ENCODE results near the gene CD96. TPM values are rescaled to one million over a fixed set of nuclear protein-coding genes. Genes with fewer than 3 reads are reported as not detected.
"Not testable (repeated sequence)": the region's sequence is repeated elsewhere in the genome, so short reads cannot be mapped to it uniquely, and the experiment has no call there.

CD96 gene
- total RNA-seq, 1 experiment from 2014 or later, result 72.2 TPM

DNA sequence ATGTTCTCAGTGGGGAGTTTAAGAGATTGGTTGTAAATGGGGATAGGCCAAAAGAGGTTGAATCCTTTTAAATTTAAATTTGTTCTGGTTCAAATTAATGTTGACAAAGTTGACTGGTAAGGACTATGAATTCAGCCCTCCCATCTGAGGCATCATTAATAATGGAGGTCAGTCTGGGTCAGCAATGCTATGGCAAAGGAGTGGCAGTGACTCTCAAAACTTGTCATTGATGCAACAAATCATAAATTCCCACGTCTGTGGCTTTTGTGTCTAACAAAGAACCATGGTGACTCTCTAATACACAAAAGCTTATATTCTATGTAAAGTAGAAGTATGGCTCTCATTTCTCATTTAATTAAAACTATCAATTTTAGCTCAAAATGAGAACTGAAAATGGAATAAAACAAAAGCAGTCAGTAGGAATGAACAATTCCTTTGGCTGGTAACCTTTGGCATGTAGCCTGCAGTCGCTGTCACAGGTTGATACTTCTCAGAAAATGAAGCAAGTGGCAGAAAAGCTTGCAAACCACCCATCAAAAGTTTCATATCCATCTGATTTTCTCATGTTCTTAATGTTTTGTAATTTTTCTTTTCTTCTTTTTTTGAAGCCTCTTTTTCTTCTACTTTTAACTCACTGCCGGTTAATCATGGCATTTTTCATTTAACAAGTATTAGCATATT is 65.4 kb downstream of the CD96 start:
- no peak for DNase-seq (ENCODE audit: low read depth, low spot score)

DNA sequence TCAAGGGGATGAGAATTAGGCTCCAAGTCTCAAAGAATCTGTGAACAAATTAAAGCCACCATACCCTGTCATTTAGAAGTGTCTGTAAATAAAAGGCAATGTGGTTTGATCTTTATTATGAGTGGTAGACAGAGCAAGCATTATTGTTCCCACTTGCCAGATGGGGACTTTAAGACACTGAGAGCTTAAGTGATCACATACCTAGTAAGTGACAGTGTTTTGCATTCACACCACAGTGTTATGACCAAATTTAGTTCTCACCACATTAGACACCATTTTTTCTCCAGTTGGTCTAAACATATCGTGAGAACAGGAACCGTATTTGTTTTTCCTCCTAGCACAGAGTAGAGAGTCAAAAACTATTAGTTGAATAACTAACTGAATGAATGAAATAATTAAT is 66.4 kb downstream of the CD96 start:
- no peak for DNase-seq (ENCODE audit: low read depth, low spot score)
- in situ Hi-C loops (cut with HindIII; ENCODE audit: low pct_unique_long_range_greater_than_20kb, low sequenced_read_pairs), result no loop called here

More for the DNA sequence above, 65.4 kb downstream of the CD96 start:
- in situ Hi-C loops (cut with HindIII; ENCODE audit: low pct_unique_long_range_greater_than_20kb, low sequenced_read_pairs), result no loop called here

DNA sequence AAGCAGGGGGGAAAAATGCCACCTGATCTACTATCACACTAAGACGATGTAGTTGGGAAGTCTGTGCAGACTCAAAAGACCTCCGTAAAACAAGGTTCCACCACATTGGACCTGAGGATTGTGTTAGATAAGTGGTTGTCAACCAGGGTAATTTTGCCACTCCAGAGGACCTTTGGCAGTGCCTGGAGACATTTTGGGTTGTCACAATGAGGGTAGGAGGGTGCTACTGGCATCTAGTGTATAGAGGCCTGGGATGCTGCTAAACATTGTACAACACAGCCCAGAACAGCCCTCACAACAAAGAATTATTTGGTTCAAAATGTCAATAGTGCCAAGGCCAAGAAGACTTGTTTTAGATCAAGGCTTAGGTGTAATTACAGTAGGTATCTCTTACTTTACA is 67.7 kb downstream of the CD96 start:
- no peak for DNase-seq (ENCODE audit: low read depth, low spot score)
- in situ Hi-C loops (cut with HindIII; ENCODE audit: low pct_unique_long_range_greater_than_20kb, low sequenced_read_pairs), result no loop called here

DNA sequence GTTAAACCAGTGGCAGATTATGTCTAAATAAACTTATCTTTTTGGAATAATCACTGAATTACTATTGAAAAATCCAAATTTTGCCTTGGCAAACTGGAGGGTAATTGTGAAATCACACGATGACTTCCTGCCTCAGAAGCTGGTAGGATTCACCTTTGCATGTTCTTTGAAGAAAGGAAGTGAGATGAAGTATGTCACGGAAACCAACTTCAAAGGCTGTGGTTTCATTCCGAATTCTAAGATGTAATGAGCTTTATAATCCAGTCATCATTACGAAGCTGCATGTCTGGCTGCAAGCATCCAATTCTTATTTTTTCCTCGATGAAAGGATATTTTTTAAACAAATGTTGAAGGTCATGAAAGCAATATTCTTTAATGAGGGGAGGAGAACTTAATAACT is 68.2 kb downstream of the CD96 start:
- DNase-seq (ENCODE audit: low read depth, low spot score), result no peak
- in situ Hi-C loops (cut with HindIII; ENCODE audit: low pct_unique_long_range_greater_than_20kb, low sequenced_read_pairs), result no loop called here

DNA sequence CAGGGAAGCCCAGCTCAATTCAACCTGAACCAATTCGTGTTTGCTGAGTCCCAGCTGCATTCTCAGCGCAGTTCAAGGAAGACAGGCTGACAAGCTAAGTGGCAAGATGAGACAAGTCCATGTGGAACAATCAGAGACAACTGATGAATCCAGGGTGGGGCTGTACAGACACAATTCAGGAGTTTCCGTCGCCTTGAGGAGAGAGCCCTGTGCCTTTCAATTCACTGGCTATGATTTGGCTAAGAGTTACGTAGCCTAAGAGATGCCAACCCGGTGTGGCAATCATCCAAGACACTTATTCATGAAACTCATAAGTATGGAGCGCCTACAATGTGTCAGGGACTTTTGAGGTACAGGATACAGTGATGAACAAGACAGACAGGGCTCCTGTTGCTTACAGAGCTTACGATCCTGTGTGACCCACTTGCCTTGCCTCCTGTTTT is 68.6 kb downstream of the CD96 start:
- in situ Hi-C loops (cut with HindIII; ENCODE audit: low pct_unique_long_range_greater_than_20kb, low sequenced_read_pairs), result no loop called here
- no peak for DNase-seq (ENCODE audit: low read depth, low spot score)

DNA sequence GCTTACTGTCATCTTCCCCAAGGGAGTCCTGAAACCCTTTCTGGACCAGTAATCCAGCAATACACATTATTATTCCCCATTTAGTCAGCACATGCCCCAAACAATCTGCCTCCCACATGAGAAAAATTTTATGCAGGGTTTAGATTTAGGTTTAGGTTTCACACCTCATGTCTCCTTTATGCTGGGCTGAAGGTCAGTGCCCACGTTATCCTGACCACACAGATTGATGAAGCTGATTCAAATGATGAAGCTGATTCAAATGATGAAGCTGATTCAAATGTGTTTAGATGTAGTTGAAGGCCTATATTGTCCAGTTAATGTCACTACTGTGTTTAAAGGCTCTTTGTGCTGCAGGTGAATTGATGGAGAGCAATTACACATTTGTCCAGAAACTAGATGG is 71.3 kb downstream of the CD96 start:
- in situ Hi-C loops (cut with HindIII; ENCODE audit: low pct_unique_long_range_greater_than_20kb, low sequenced_read_pairs), result no loop called here
- DNase-seq (ENCODE audit: low read depth, low spot score), result no peak

DNA sequence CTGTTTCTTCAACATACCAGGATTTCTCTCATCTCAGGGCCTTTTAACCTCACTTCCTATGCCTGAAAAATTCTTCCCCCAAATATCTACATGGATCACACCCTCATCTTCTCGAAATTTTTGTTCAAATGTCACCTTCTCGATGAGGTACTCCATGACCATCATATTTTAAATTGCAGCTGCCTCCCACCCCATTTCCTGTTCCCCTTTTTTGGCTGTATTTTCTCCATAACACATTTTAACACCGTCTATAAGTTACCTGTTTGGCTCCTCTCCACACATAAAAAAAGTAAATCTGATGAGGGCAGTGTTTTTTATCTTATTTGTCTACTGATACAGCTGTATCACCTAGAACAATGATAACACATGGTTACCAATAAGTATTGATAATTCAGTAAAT is 73.9 kb downstream of the CD96 start:
- in situ Hi-C loops (cut with HindIII; ENCODE audit: low pct_unique_long_range_greater_than_20kb, low sequenced_read_pairs), result no loop called here
- DNase-seq (ENCODE audit: low read depth, low spot score), result no peak

DNA sequence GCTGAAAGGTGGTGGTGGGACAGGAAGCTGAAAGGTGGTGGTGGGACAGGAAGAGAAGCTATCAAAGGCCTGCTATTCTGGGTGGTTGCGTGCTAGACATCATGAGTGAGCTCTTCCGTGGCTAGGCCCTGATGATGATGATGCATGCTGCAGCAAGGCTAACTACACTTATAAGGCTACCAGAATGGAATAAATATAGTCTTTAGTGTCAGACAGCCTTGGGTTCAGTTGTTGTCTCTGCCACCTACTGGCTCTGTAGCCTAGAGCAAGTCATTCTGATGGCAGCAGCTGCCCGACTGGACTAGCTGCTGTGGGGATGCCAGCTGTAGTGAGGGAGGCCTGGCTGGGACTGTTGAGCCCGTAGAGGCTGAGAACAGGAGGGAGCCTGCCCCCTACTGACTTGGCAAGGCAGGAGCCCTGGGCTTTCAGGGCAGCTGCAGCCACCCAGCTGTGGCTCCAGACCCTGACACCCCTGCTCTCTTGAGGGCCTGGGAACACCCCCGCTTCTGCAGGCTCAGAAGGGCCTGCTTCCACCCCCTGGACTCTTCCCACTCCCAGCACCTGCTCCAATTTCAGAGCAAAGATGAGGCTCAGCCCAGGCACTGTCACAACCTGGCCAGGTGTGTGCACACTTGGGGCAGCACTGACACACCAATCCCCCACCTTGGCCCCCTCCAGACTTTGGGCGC is 74.6 kb downstream of the CD96 start:
- DNase-seq (ENCODE audit: low read depth, low spot score), result peak; percentile 55
- in situ Hi-C loops (cut with HindIII; ENCODE audit: low pct_unique_long_range_greater_than_20kb, low sequenced_read_pairs), result no loop called here

DNA sequence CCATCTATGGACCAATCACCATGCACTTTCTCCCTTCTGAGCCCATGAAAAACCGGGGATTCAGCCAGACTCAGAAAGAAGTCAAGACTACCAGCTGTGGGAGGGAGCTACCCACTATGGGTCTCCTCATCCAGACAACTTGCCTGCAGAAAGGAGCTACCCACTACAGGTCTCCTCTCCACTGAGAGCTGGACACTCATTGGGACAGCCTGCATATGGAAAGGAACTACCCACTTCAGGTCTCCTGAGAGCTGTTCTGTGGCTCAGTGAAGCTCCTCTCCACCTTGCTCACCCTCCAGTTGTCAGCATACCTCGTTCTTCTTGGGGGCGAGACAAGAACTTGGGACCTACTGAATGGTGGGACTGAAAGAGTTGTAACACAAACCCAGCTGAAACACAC is 75.4 kb downstream of the CD96 start:
- DNase-seq (ENCODE audit: low read depth, low spot score), result no peak
- in situ Hi-C loops (cut with HindIII; ENCODE audit: low pct_unique_long_range_greater_than_20kb, low sequenced_read_pairs), result no loop called here

DNA sequence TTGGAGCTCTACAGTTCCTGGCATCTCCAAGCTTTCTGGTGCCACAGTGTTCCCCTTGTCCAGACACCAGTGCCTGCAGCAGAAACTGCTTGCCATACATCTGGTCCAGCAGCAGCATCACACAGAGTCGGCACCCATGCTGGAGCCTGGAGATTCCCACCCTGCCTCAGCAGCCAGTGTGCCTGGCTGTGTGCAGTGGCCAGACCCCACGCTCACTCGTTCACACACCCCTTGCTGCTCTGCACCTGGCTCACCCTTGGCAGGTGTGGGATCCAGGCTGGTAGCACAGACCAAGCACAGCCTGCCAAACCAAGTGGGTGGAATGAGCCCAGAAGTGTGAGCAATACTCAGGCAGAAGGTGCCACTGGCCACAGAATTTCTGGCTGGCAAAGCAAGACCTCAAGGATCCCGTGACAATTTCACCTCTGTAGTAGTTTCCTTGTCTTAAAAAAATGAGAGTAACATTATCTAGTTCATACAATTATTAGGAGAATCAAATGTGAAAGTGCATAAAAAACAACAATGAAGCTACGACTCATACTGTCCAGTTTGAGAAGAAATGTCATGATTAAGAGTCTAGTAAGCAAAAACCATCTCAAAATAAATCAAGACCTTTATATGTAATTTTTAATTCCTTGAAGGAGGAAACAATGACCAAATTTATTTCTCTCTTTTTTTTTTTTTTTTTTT is 76.1 kb downstream of the CD96 start:
- no peak for DNase-seq (ENCODE audit: low read depth, low spot score)
- in situ Hi-C loops (cut with HindIII; ENCODE audit: low pct_unique_long_range_greater_than_20kb, low sequenced_read_pairs), result no loop called here

DNA sequence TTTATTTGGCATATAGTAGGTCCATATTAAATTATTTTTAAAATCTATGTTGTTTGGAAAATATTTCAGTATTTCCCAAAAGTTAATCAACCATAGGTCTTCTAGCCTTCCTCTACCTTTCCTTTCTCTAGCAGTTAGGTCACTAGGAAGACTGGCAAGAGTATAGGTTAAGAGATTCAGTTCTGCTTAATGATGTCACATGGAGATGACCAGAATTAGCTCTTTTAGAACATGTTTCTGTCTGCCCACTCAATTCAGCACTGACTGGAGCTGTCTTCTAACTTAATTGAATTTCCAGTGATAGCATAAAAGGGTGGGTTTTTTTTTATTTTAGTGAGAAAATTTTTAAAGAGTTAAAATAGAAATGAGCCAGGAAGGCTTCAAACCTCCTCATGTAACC is 76.9 kb downstream of the CD96 start:
- DNase-seq (ENCODE audit: low read depth, low spot score), result no peak
- in situ Hi-C loops (cut with HindIII; ENCODE audit: low pct_unique_long_range_greater_than_20kb, low sequenced_read_pairs), result no loop called here

DNA sequence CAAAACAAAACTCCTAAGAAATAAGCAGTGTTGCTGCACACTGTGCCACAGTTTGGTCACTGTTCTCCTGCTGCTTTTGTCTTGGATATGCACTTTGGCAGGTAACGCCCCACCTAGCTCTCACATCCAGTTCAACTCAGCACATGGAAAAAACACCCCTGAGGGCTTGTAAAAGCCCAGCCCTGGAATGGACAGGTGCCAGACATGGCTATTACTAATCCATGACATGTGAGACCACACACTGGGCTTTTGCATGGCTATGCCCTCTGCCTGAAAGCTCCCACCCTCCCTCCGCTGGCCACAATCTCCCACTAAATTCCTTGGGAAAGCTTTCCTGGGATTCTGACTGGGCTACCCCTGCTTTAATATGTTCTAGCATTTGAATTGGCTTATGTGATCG is 77.8 kb downstream of the CD96 start:
- in situ Hi-C loops (cut with HindIII; ENCODE audit: low pct_unique_long_range_greater_than_20kb, low sequenced_read_pairs), result no loop called here
- DNase-seq (ENCODE audit: low read depth, low spot score), result no peak

DNA sequence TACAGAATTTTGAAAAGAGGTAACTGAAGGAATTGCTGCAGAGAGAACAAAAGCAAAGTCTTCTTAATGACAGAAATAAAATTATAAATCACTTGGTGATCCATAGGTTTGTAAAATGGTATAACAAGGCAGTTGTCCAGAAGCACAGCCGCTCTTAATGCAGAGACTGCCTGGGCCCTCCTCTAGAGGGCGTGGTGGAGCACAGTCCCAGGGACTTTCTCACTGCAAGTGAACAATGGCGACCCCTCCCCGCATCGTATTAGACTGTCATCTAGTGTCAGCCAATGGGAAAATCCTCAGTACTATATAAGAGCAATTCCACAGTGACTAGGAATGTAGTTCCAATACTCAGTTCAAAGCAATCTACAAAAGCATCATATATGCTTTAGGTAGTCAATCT is 79.5 kb downstream of the CD96 start:
- DNase-seq (ENCODE audit: low read depth, low spot score), result peak; percentile 78
- in situ Hi-C loops (cut with HindIII; ENCODE audit: low pct_unique_long_range_greater_than_20kb, low sequenced_read_pairs), result no loop called here

DNA sequence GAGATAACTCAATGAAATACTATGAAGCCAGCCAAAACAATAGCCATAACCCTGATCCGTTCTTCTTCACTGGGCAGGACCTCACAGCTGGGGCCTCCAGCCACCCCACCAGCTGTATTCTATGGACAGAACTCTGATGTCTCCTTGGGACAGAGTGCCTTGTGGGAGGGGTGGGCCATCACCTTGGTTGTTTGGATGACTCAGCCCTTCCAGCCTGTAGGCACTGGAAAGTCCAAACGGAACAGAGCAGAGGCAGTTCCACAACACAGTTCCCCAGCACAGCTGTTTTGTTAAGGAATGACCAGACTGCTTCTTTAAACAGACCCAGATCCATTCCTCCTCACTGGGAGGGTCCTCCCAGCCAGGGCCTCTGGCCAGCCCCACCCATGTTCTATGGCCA is 85.1 kb downstream of the CD96 start:
- in situ Hi-C loops (cut with HindIII; ENCODE audit: low pct_unique_long_range_greater_than_20kb, low sequenced_read_pairs), result no loop called here
- no peak for DNase-seq (ENCODE audit: low read depth, low spot score)

DNA sequence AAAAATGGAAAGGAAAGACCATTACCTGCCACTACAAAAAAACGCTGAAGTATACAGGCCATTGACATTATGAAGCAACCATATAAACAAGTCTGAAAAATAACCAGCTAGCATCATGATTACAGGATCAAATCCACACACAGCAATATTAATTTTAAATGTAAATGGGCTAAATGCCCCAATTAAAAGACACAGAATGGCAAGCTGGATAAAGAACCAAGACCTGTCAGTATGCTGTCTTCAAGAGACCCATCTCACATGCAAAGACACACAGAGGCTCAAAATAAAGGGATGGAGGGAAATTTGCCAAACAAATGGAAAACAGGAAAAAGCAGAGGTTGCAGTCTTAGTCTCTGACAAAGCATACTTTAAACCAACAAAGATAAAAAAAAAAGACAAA is 87.0 kb downstream of the CD96 start:
- in situ Hi-C loops (cut with HindIII; ENCODE audit: low pct_unique_long_range_greater_than_20kb, low sequenced_read_pairs); DNase-seq (ENCODE audit: low read depth, low spot score): not testable (repeated sequence)

DNA sequence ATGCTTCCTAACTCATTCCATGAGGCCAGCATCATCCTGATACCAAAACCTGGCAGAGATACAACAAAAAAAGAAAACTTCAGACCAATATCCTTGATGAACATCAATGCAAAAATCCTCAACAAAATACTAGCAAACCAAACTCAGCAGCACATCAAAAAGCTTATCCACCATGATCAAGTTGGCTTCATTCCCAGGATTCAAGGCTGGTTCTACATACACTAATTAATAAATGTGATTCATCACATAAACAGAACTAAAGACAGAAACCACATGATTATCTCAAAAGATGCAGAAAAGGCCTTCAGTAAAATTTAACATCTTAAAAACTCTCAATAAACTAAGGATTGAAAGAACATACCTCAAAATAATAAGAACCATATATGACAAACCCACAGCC is 88.6 kb downstream of the CD96 start:
- in situ Hi-C loops (cut with HindIII; ENCODE audit: low pct_unique_long_range_greater_than_20kb, low sequenced_read_pairs), result not testable (repeated sequence)

DNA sequence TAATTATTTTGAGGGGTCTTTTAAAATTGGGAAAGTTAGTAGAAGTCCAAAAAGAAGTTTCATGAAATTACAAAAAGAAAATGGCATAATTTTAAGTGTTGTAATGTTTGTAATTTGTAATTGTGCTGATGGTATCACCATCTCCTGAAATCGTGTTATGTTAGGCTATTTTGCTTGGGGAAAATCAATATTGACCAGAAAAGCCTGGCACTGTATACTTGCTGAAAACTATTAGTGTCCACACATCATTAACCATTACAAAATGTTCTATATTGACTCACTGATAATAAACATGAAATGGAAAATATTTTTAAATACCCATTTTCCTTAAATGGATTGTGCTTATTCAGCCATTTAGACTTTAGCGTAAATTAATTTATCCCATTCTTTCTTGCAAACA is 93.4 kb downstream of the CD96 start:
- DNase-seq (ENCODE audit: low read depth, low spot score), result no peak
- in situ Hi-C loops (cut with HindIII; ENCODE audit: low pct_unique_long_range_greater_than_20kb, low sequenced_read_pairs), result no loop called here

More for the DNA sequence above, 88.6 kb downstream of the CD96 start:
- DNase-seq (ENCODE audit: low read depth, low spot score), result not testable (repeated sequence)

DNA sequence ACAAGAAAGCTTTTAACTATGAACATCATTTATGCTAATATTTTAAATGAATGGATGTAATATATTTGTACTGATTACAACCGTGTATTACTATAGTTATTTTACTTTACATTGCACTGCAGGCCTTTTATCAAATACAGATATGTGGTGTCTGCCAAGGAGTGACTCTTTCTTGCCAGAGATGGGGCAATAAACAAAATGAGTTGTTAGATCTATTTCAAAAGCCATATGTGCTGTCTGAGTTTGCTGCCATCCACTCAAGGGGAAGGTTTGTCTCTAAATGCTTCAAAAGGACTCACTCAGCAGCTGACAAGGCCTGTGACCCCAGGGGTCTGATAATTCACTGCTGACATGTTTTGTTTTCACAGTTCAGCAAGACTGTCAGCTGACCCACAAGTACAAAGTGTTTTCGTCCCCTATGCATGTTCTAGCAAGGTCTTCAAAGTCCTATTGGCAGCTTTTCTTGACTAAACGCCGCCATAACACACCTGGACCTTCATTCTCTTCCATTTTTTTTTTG is 94.4 kb downstream of the CD96 start:
- no peak for DNase-seq (ENCODE audit: low read depth, low spot score)
- in situ Hi-C loops (cut with HindIII; ENCODE audit: low pct_unique_long_range_greater_than_20kb, low sequenced_read_pairs), result no loop called here

DNA sequence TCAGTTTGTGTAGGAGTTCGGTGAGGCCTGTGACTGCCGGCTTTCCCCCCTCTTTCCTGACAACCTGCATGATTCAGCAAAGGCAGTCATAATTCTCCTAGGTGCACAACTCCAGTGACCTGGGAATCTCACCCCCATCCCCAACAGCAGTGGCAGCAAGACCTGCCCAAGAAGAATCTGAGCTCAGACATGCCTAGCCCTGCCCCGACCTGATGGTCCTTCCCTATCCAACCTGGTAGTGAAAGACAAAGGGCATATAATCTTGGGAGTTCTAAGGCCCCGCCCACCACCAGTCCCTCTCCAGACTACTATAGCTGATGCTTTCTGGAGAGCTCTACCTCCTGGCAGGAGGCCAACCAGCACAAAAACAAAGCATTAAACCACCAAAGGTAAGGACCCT is 97.3 kb downstream of the CD96 start:
- in situ Hi-C loops (cut with HindIII; ENCODE audit: low pct_unique_long_range_greater_than_20kb, low sequenced_read_pairs), result no loop called here
- no peak for DNase-seq (ENCODE audit: low read depth, low spot score)

All from SK-MEL-5 (cell line).